GM18858 (cell line): ENCODE results near the gene TEX29.

Source experiments
- ATAC-seq: cut with Tn5 transposase; IDR thresholded peaks from one replicate; pipeline ENCODE4 v1.9.1; 2021; ENCODE audit not compliant: unreplicated experiment

Gene TEX29

DNA sequence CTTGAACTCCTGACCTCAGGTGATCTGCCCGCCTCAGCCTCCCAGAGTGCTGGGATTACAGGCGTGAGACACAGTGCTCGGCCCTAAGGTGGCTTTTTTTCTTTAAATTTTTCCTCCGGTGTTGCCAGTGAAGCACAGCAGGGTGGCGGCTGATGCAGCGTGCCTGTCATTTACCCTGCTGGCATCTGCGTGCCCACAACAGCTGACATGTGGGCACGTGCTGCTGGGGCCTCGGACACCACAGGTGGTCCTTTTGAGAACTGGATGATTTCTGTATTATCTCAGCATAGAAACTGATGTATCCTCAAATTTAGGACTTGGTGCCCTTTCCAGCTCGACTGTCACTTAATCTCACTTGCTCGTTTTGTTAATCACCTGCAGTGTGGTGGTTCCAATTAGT, 31.2 kb upstream of the TEX29 start:
- ATAC-seq = no peak

DNA sequence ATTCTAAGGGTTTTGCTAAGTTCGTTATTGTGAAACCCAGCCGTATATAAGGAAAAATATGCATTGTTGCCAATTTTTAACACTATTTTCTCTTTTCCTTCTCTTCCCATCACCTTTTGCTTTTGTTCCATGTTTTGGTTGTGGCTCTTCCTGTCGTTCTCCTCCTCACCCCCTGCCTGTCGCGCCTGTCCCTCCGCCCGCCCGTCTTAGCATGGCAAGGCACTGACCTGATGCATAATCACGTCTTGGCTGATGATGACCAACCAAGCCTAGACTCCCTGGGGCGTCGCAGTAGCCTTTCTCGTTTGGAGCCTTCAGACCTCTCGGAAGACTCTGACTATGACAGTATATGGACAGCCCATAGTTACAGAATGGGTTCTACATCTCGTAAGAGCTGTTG, 28.5 kb upstream of the TEX29 start:
- no peak for ATAC-seq

DNA sequence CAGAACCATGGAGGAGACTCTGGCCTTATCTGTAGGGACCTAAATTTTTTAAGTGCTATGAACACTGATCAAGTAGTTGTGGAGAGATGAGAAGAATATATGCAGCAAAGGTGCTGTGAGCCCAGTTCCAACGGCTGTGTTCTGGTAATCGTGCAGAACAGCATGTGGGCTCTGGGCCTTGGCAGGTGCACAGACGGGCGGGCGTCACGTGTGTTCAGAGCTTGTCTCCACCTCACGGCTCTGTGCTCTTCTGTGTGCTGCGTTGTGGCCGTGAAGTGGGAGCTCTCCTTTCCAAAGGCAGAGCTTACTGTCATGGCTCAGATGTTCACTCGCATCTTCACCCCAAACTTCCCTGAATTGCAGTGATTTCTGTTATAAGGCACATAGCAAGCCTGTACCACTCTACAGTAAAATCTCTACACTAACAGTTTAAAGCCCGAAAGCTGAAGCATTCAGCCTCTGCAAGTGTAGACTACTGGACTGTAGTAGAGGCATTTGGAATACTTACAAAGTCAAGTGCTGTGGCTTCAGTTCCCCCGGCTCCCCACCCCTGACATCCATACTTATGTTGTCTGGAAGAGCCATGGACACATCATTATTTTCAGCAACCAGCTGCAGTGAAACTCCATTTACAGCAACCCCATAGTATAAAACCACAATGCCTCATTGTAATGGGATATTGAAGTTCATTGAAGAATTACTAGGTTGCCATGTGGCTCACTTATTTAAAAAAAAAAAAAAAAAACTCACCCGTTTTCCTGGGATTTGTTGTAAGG, 27.5 kb upstream of the TEX29 start:
- no peak for ATAC-seq

DNA sequence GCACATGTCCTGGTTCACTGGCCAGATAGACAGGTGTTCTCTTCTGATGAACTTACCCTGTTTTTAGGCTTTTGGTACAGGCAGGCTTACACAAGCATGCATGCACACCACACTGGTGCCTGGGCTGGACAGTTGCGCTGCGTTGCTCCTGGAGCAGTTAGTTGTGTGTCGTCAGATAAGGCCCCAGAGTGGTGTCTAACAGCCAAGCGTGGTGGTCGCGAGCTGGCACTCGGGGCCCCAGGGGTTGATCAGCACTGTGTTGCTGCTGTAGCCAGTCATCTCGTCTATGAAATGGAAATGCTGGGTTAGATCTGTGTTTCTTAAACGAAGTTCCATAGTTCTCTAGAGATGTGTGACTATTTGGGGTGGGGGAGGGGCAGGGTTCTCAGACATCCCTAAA, 24.6 kb upstream of the TEX29 start:
- no peak for ATAC-seq

DNA sequence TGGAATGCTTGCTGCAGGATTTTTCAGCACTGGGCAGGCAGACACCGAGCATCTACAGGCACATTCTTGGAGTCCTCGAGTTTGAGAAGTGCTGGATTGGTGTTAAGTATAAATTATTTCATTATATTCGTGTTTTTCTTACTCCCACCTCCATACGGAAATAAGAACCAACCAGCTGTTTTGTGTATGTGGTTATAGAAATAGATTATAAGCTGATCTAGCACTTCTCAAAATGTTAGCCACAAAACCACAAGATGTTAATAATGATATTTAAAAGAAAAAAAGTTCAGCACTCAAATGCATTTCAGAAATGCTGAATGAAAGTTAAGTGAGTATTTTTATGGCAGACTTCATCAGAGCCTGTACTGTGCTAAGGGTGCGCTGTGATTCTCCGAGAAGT, 24.0 kb upstream of the TEX29 start:
- no peak for ATAC-seq

DNA sequence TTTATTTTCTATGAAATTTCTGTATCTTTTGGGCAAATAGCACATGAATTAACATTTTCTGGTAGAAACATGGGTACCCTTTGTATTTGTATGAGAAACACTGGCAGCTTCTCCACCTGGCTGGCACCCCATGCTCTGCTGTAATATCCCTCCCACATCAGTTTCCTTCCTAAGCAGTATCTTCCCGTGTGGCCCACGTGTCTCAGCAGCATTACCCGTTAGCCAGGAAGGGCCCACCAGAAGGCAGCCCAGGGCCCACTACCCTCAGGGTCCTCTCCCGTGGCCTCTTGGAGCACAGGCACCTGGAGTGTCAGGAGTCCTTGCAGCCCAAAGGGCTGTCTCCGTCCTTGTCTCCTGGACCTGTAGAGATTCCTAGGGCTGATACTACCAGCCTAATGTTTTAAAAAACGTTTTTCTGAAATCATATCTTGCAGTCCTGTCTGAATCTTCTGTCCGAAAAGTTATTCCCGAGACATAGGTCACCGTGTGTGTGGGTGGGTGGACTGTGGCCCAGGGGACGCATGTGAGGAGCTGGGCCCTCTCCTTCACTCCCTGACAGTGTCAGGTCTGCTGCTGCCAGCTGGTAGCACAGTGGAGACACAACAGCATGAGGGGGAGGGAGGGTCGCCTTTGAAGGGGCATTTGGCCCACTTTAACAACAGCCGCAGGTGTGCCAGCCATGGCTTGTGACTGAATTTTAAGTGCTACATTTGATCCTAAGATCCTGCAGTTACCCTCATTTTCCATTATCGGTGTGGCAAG, 22.0 kb upstream of the TEX29 start:
- no peak for ATAC-seq

DNA sequence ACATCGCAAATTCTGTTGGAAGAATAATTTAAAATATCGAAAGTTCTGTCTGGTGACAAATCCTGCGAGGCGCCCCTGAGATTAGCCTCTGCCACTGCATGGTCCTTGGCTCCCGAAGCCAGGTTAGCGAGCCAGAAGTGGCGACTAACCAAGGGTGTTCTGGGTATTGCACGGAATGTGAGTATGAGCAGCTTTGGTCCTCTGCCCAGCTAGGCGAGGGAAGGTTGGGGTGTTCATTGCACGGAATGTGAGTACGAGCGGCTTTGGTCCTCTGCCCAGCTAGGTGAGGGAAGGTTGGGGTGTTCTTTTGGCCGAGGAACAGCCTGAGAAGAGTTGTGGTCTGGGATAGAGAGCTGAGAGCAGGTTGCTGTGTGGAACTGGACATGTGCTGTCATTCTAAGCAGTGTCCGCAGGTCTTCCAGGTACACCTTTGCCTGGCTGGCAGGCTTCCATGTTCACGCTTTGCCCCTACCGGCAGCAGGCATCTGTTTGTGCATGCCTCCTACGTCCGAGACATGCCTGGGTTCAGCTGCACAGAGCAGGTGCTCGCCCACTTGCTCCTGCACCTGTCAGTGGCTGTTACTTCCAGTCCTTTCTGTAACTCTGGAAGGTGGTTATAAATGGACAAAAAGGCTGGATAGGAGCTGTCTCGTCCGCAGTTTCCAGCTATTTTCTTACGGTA, 18.3 kb upstream of the TEX29 start:
- no peak for ATAC-seq

DNA sequence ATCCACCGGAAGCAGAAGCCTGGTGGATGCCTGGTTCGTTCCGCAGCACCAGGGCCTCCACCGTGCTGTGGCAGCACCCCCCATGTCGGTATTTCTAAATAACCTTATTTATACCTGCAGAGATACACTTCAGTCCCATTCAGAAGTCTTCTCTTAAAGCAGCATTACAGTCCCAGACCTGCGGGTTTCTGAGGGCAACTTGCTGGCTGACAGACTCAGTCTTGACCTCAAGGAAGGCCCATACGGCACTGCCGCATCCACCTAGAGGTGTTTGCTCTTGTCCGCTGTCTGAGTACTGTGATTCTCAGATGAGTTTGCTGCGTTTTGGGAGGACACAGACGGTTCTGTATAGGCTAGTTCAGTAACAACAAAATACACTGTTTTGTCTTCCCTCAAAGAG, 16.9 kb upstream of the TEX29 start:
- no peak for ATAC-seq

DNA sequence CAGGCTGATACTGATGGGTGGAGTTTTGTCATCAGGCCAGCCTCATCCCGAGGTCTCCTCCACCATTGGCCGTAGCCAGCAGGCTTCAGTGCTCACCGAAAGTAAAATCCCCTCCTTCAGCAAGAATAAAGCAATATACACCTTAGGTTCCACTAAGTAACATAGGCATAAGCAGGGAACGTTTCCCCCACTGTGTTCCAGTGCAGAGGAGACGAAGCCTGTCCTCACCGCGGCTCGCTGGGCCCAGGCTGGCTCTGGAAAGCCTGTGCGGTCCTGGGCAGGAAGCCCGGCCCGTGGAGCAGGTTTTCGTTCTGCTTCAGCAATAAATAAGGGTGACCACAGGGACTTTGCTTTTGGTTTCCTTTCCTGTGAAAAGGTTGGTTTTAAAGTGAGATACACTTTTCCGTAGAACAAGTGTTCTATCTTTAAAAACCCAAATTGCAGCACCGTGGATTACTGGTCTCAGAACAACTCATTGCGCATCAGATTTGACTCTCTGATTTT, 16.3 kb upstream of the TEX29 start:
- ATAC-seq = peak; percentile 76

DNA sequence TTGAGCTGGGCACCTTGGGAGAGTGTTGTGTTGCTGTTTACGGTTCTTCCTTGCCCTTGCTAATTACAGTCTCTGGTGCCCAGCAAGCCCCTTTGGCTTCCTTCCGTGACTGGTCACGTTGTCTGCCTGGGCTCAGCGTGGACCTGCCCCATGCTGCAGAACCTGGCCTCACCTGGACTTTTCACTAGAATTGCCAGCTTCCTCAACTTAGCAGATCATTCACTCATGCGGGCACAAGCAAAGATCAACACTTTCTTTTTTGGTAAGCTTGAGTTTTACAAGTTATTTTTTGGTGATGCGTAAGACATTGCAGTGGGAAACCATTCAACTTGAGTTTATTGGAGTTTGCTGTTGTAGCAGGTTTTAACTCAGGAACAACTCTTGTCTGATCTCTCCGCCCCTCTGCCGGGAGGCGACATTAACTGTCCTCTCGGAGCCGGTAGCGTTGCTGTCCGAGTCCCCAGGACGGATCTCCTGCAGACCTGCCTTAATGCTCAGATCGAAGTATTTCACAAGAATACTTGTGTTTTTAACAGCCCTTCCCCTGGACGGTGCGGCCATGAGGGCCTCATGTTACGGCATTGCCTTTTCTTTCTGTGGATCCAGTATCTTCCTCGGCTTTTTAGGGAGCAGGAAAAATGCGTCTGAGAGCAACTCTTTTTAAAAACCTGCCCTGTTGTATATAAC, 15.7 kb upstream of the TEX29 start:
- ATAC-seq = no peak

DNA sequence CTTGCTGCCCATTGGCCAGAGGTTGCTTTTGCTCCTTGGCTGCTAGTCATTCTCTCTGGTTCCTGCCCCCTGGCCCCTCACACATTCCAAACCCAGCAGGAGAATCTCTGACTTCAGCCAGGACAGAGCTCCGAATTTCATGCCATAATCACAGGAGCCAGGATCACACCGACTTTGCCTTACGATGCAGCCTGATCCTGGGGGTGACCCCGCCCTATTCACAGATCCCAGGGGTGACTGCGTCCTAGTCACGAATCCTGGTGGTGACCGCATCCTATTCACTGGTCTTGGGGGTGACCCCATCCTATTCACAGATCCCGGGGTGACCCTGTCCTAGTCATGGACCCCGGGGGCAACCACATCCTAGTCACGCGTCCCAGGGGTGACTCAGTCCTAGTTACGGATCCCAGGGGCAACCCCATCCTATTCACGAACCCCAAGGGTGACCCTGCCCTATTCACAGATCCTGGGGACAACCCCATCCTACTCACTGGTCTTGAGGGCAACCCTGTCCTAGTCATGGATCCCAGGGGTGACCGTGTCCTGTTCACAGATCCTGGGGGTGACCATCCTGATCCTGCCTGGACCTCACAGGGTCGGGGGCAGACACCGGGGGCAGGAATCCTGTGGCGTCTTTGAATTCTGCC, 7.4 kb upstream of the TEX29 start:
- no peak for ATAC-seq

DNA sequence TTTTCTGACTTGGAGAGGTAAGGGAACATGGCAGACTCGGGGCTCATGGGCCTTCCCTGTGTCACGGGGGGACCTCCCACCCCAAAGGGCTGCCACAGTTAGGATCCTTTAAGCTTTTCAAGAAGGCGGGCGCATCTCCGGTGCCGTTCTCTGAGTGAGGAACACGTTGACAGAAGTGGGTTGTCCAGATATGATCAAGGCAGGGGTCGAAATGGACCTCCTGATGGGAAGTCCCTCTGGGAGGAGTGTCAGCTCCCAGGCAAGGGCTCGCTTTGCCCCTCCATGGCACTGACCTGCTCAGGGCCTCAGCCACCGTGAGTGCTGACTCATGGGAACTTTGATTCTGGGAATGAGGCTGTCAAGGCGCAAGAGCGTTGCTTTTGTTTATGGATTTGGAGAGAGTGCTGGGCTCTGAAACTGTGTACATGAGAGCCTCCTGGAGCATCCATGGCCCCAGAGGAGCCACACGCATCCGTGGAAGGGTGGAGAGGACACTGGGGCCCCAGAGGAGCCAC, 6.5 kb upstream of the TEX29 start:
- ATAC-seq = no peak

DNA sequence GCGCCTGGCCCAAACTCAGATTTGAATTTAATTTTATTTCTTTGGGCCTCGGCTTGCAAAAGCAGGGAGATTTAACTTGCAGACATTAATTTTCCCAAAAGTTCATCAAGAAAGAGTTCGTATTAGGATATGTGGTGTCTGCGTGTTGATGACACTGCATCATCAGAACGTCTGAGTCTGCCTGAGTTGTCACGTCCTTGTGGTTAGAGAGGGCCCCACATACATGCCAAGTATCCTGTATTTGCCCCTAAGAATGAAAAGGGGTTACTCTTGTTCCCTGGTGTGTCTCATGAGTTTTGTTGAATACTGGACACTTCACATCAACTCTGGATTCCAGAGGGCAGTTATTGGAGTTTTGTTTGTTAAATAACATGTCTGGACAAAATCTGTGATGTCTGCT, 5.6 kb upstream of the TEX29 start:
- ATAC-seq = no peak

DNA sequence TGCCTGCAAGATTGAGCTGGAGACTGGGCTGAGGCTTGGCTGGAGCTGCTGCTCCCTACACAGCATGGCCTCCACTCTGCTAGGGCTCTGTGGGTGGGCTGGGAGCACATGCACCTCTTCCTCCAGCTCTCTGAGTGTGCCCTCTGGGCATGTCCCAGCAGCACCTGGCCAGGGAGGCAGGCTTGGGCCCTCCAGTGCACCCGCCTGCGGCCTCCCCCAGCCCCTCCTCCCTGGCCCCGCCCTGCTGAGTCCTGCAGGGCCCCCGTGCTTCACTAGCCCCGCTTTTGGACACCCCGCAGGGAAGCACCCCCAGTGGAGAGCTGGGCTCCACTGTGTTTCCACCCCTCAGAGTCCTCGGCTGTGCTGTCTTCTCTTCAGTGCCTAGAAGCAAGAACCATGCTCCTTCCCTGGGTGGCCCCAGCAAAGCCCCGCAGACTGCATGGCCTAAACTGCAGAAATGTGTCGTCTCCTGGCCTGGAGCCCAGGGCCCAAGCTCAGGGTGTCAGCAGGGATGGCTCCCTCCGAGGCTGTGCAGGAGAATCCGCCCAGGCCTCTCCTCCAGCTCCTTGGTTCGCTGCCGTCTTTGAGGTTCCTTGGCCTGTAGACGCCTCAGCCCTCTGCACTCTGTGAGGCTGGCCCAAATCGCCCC, 5.0 kb upstream of the TEX29 start:
- no peak for ATAC-seq

DNA sequence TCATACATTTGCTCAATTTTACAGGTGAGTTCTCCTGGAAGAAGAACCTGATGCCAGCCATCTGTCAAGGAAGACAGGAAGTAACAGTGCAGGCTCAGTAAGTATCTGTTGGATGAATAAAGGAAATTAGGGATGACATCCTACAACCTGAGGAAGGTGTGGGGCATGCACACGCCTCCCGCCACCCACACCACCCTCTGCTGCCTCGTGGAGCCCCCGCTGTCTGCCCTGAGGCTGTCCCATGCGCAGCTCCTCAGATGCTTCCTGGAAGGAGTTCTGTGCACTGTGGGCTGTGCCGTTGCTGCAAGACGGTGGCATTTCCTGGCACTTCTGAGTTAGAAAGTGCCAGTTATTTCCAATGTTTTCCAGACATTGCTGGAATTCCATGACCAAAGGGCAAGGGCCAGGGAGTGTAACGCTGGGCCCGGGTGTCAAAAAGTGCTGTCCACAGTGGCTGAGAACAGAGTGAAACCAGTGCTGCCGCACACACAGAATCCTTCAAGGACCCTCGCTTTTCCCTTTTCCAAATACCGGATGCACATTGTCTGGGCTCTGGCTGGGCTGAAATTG, 4.2 kb upstream of the TEX29 start:
- ATAC-seq = no peak

DNA sequence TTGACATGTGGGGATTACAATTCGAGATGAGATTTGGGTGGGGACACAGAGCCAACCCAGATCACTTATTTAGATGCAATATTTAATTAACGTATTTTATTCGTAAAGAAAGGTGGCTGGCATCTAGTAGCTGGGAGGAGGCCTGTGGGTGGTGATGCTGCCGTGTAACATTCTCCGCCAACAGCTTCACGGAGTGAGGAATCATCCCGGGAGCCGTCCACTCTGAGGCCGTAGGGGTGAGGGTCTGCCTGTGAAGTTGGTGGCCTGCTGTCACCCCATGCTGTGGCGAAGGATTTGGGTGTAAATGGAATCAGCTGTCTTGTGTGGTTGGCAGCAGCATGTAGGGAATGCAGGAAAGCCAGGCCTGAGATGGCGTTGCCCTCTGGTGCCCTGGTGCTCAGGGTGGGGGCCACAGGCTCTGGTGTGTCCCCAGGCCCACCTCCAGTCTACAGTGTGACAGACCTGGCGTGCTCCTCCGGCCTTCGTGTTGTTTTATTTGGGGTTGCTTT, 3.3 kb upstream of the TEX29 start:
- ATAC-seq = no peak

DNA sequence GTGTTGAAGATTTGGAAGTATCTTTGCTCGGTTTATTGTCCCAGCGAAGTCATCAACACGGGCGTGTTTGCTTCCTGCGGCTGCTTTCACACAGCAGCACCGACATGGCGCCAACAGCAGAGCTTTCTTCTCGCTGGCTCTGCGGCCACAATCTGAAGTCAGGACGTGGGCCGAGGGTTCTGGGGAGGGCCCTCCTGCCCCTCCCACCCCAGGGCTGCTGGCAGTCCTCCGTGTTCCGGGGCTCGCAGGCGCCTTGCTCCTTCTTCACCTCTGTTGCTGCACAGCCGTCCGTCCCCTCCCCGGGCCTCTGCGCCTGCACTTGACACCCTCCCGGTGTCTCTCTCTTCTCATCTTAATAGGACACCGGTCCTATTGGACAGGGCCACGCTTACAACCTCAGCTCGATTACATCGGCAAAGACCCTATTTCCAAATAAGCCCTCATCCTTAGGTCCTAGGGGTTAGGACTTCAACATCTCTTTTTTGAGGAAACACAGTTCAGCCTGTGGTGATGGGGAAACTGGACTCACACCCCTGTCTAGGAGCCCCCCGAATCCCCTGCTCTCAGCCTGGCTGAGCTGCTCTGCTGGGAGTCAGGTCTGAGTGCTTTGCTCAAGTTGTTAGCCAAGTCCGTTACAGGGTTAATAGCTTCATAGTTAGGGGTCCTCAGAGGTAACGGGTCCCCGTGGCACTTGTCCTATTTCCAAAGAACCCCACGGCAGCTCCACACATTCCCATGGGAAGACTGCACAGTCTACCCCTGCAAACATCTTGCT, 2.7 kb upstream of the TEX29 start:
- ATAC-seq = no peak

DNA sequence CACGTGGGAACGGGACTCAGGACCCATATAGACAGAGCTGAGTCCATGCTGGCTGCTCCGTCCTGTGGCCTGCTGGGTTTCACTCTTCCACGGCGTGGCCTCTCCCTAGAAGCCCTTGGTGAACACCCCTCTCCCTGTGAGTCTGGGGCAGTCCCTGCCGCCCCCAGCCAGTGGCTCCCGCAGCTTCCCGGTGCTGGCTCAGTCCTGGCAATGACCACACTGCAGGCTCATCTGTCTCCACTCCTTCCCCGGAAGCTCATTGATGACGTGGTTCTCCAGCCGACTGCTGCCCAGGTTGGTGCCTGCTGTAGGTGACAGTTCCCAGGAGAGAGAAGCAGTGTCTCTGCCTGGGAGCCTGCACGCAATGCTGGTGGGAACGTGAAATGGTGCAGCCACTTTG, 2.1 kb upstream of the TEX29 start:
- ATAC-seq = no peak

DNA sequence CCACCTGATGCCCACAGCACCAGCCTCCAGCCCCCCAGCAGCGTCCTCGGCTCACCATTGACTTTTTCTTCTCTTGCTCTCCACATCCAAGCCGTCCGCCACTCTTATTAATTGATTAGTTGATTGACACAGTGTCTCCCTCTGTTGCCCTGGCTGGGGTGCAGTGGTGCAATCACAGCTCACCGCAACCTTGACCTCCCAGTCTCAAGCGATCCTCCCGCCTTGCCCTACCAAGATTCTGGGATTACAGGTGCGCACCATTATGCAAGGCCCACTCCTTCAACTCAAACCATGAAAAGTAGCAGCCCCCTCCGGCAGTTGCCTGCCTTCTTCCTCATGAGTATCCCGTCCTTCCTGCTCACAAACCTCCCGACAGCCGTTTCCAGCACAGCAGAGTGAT, 921 bp upstream of the TEX29 start:
- ATAC-seq = no peak
